HCT116 (cell line): ENCODE data around the gene CAPN10. TPM values are rescaled to one million over a fixed set of nuclear protein-coding genes. Genes with fewer than 3 reads are reported as not detected.

Experiments used
- ATAC-seq: fragments of 200-7000 bp; cut with Tn5 transposase; 2 replicates; pipeline ENCODE4 v1.9.1; 2020; ENCODE audit warnings: mild to moderate bottlenecking, moderate library complexity
- BruUV-seq: library from RNA; stranded (reverse); fragments of 400-500 nt; replicated peaks from 2 replicates; lab custom pipeline; 2021; lab: Mats Ljungman, UMichigan
- CTCF ChIA-PET: fragments of 300-600 bp; sonication (Branson Sonifier 250); formaldehyde crosslinking; loops from one replicate; lab custom pipeline; 2021; ENCODE audit warnings: antibody characterized with exemption; lab: Charles Lee
- POLR2A ChIA-PET: fragments of 300-600, 350-600 bp; sonication (Branson Sonifier 250); formaldehyde crosslinking; loops from one replicate; lab custom pipeline; 2021; ENCODE audit warnings: antibody characterized with exemption; lab: Charles Lee
- RAD21 ChIA-PET, 2 experiments: fragments of 300-600 bp; sonication (Branson Sonifier 250); formaldehyde crosslinking; loops; one replicate each; lab custom pipeline; 2023; ENCODE audit warnings: low total read pairs in 2 of 2; ENCODE audit not compliant: uncharacterized antibody in 2 of 2, unreplicated experiment in 2 of 2, low non-redundant PET in 1 of 2; lab: Charles Lee
- DNase-seq: peaks from one replicate; pipeline ENCODE4 v3.0.0-alpha.2; 2010; ENCODE audit warnings: low read depth, low spot score
- H2AFZ ChIP-seq: fragments of 200-600 bp; shearing (Covaris generic), sonication (generic); 2 replicates; pipeline ENCODE4 v1.6.1; 2017; ENCODE audit warnings: low read depth, mixed run types, mixed read lengths, antibody characterized with exemption, low read length; ENCODE audit not compliant: poor library complexity, severe bottlenecking
- H3K27ac ChIP-seq: 2 replicates; pipeline ENCODE4 v1.5.1; 2012; ENCODE audit warnings: low read depth, low read length
- H3K27me3 ChIP-seq: fragments of 200-600 bp; sonication (generic); 2 replicates; pipeline ENCODE4 v1.6.1; 2016; ENCODE audit warnings: mixed run types, low read length, mixed read lengths; ENCODE audit not compliant: insufficient read depth
- H3K36me3 ChIP-seq, 2 experiments: fragments of 200-500 bp in 1 of 2; fragments of 200-600 bp in 1 of 2; sonication (Bioruptor generic) in 1 of 2; sonication (generic) in 1 of 2; 2 replicates each; pipeline versions ENCODE4 v1.5.1 to v1.6.1; 2014 to 2016; ENCODE audit warnings: low read length in 2 of 2, inconsistent platforms in 1 of 2, mixed read lengths in 1 of 2, mixed run types in 1 of 2; ENCODE audit not compliant: insufficient read depth in 2 of 2, control insufficient read depth in 1 of 2
- H3K4me1 ChIP-seq, 2 experiments: fragments of 200-600 bp in 1 of 2; sonication (generic) in 1 of 2; 2 replicates each; pipeline versions ENCODE4 v1.5.1 to v1.6.1; 2012 to 2017; ENCODE audit warnings: low read length in 2 of 2, inconsistent platforms in 1 of 2, mild to moderate bottlenecking in 1 of 2, mixed read lengths in 1 of 2, mixed run types in 1 of 2, moderate library complexity in 1 of 2; ENCODE audit not compliant: insufficient read depth in 2 of 2, control insufficient read depth in 1 of 2
- H3K4me2 ChIP-seq: fragments of 200-600 bp; sonication (generic); 2 replicates; pipeline ENCODE4 v1.6.1; 2017; ENCODE audit warnings: mixed run types, low read length, mixed read lengths
- H3K4me3 ChIP-seq, 2 experiments: fragments of 200-600 bp in 1 of 2; sonication (generic) in 1 of 2; replicated peaks in 1 of 2; 2 replicates each; pipeline ENCODE4 v1.5.1; 2011 to 2016; ENCODE audit warnings: low read length in 2 of 2, control low read depth in 1 of 2, low read depth in 1 of 2, mild to moderate bottlenecking in 1 of 2, mixed read lengths in 1 of 2, mixed run types in 1 of 2
- H3K79me2 ChIP-seq: fragments of 200-600 bp; sonication (generic); 2 replicates; pipeline ENCODE4 v1.6.1; 2017; ENCODE audit warnings: mild to moderate bottlenecking, mixed run types, low read length, moderate library complexity, mixed read lengths; ENCODE audit not compliant: insufficient read depth
- H3K9ac ChIP-seq: fragments of 200-600 bp; sonication (generic); 2 replicates; pipeline ENCODE4 v1.6.1; 2016; ENCODE audit warnings: low read length, mixed read lengths
- H3K9me2 ChIP-seq: fragments of 200-600 bp; sonication (generic), shearing (Covaris generic); 2 replicates; pipeline ENCODE4 v1.6.1; 2017; ENCODE audit warnings: mixed run types, mild to moderate bottlenecking, moderate library complexity; ENCODE audit not compliant: insufficient read depth
- H3K9me3 ChIP-seq, 2 experiments: fragments of 200-500 bp in 1 of 2; fragments of 200-600 bp in 1 of 2; sonication (Bioruptor generic) in 1 of 2; sonication (generic) in 1 of 2; 2 replicates each; pipeline ENCODE4 v1.6.1; 2014 to 2017; ENCODE audit warnings: low read length in 2 of 2, mixed read lengths in 2 of 2, inconsistent platforms in 1 of 2, low read depth in 1 of 2, mild to moderate bottlenecking in 1 of 2, mixed run types in 1 of 2, moderate library complexity in 1 of 2; ENCODE audit not compliant: control insufficient read depth in 1 of 2, insufficient read depth in 1 of 2
- H4K20me1 ChIP-seq: fragments of 200-600 bp; sonication (generic), shearing (Covaris generic); 2 replicates; pipeline ENCODE4 v1.6.1; 2017; ENCODE audit warnings: mixed run types, mild to moderate bottlenecking, moderate library complexity; ENCODE audit not compliant: insufficient read depth
- ATF3 ChIP-seq: IDR thresholded peaks from 2 replicates; pipeline ENCODE4 v1.6.1; 2012
- CEBPB ChIP-seq: IDR thresholded peaks from 2 replicates; pipeline ENCODE4 v1.6.1; 2012; ENCODE audit warnings: low read depth
- EZH2 ChIP-seq: fragments of 200-600 bp; sonication (generic); IDR thresholded peaks from 2 replicates; pipeline ENCODE4 v1.6.1; 2017; ENCODE audit warnings: antibody characterized with exemption, mixed run types
- EZH2phosphoT487 ChIP-seq: fragments of 200-600 bp; IDR thresholded peaks from 2 replicates; pipeline ENCODE4 v1.6.1; 2018; ENCODE audit warnings: antibody characterized with exemption, borderline replicate concordance
- FOSL1 ChIP-seq: IDR thresholded peaks from 2 replicates; pipeline ENCODE4 v1.6.1; 2012; ENCODE audit warnings: low read depth
- MAX ChIP-seq: IDR thresholded peaks from 2 replicates; pipeline ENCODE4 v1.6.1; 2012
- POLR2A ChIP-seq: IDR thresholded peaks from 2 replicates; pipeline ENCODE4 v1.7.0; 2011; ENCODE audit warnings: borderline replicate concordance; ENCODE audit not compliant: insufficient read depth, insufficient read length; ENCODE audit errors: extremely low read depth
- RAD21 ChIP-seq: IDR thresholded peaks from 2 replicates; pipeline ENCODE4 v1.6.1; 2012; ENCODE audit warnings: low read depth, mild to moderate bottlenecking
- REST ChIP-seq: IDR thresholded peaks from 2 replicates; pipeline ENCODE4 v1.6.1; 2012; ENCODE audit warnings: low read depth
- SIN3A ChIP-seq: IDR thresholded peaks from 2 replicates; pipeline ENCODE4 v1.6.1; 2012; ENCODE audit warnings: low read depth
- ZBTB33 ChIP-seq: IDR thresholded peaks from 2 replicates; pipeline ENCODE4 v1.6.1; 2011; ENCODE audit warnings: mild to moderate bottlenecking, low read length, moderate library complexity; ENCODE audit not compliant: insufficient replicate concordance; ENCODE audit errors: extremely low read depth
- ZNF274 ChIP-seq: fragments of 200-500 bp; sonication (Bioruptor generic); IDR thresholded peaks from 2 replicates; pipeline ENCODE4 v1.6.1; 2014; ENCODE audit warnings: mild to moderate bottlenecking, low read depth, low read length, inconsistent platforms
- intact Hi-C: fragments of 100-400 bp; cut with micrococcal nuclease; formaldehyde crosslinking; loops from 2 replicates; pipeline ENCODE4 v1.10.0; 2022
- total RNA-seq: library from RNA; stranded (reverse); gene quantifications from one replicate; pipeline ENCODE4 v1.2.1, GENCODE V29; 2021; ENCODE audit not compliant: unreplicated experiment

The CAPN10 gene
- total RNA-seq, 1 experiment from 2014 or later: 40.7 TPM

GRCh38 chr2:240626531-240627300, 40.2 kb downstream of the CAPN10 start:
- Histone ChIP-seq H3K79me2 (no peaks in the 10 kb centered on the region), H3K9me2 (no peaks in the 10 kb centered on the region), H4K20me1 (no peaks in the 10 kb centered on the region), H3K27me3 (no peaks in the 10 kb centered on the region), H3K4me1 (no peaks in the 10 kb centered on the region), H3K9me3 (no peaks in the 10 kb centered on the region), H3K4me3 (no peak overlapping the region), H3K27ac (no peak overlapping the region), H3K36me3 (no peaks in the 10 kb centered on the region), H3K4me2 (no peak overlapping the region), H3K9ac (no peak overlapping the region), H2AFZ (no peak overlapping the region)
- intact Hi-C loops: no loop called here
- ChIA-PET CTCF (no interaction called here), RAD21 (no interaction called here), POLR2A (no interaction called here)
- ATAC-seq (no peak), DNase-seq (no peak)
- TF ChIP-seq POLR2A (no peak), EZH2 (no peak), FOSL1 (no peak), RAD21 (no peak)
- BruUV-seq: no TSS peak

- H2AFZ ChIP-seq: no peak overlapping the region
- no peaks in the 10 kb centered on the region for H3K36me3 ChIP-seq
- no peaks in the 10 kb centered on the region for H4K20me1 ChIP-seq
- H3K9me2 ChIP-seq: no peaks in the 10 kb centered on the region
- BruUV-seq: no TSS peak
- H3K27ac ChIP-seq: no peak overlapping the region
- ATAC-seq: no peak
- ChIA-PET CTCF (no interaction called here), POLR2A (no interaction called here), RAD21 (no interaction called here)
- no peaks in the 10 kb centered on the region for H3K9me3 ChIP-seq
- H3K79me2 ChIP-seq: no peaks in the 10 kb centered on the region
- H3K27me3 ChIP-seq: no peaks in the 10 kb centered on the region
- no peaks in the 10 kb centered on the region for H3K4me1 ChIP-seq
- no peak overlapping the region for H3K9ac ChIP-seq
- DNase-seq: no peak
- no peak overlapping the region for H3K4me3 ChIP-seq
- no peak overlapping the region for H3K4me2 ChIP-seq
- intact Hi-C loops: no loop called here
- TF ChIP-seq ZBTB33 (no peak), CEBPB (no peak), ZNF274 (no peak), MAX (no peak), ATF3 (no peak), REST (no peak), EZH2phosphoT487 (no peak), SIN3A (no peak), RAD21 (no peak)
Observed at GRCh38 chr2:240627736-240628506, 41.4 kb downstream of the CAPN10 start.
